Neural progenitor cell (in vitro differentiated cells): ENCODE data around the gene UBE2V1.
"Not testable (repeated sequence)": the region's sequence is repeated elsewhere in the genome, so short reads cannot be mapped to it uniquely, and the experiment has no call there.

ENCODE experiments used
- EZH2 ChIP-seq: fragments of 200-600 bp; sonication (generic); IDR thresholded peaks from 2 replicates; pipeline ENCODE4 v1.6.1; 2017; ENCODE audit warnings: antibody characterized with exemption, mild to moderate bottlenecking, moderate library complexity
- EZH2phosphoT487 ChIP-seq: fragments of 200-600 bp; sonication (generic); IDR thresholded peaks from 2 replicates; pipeline ENCODE4 v1.6.1; 2017; ENCODE audit warnings: antibody characterized with exemption
- TF ChIP-seq, protein P1 (sequence below): fragments of 200-600 bp; sonication (generic); IDR thresholded peaks from 2 replicates; pipeline ENCODE4 v1.5.1; 2017; ENCODE audit warnings: antibody characterized with exemption, mild to moderate bottlenecking

DNA sequence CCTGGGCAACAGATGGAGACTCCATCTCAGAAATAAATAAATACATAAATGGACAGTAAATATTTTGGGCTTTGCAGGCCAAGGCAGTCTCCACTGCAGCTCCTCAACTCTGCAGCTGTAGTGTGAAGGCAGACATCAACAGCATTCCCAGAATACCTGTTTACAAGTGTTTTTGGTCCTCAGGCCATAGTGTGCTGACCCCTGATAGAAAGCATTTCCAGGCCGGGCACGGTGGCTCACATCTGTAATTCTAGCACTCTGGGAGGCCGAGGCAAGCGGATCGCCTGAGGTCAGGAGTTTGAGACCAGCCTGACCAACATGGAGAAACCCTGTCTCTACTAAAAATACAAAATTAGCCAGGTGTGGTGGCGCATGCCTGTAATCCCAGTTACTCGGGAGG lies 22.2 kb upstream of the UBE2V1 start:
- TF ChIP-seq, protein P1, sequence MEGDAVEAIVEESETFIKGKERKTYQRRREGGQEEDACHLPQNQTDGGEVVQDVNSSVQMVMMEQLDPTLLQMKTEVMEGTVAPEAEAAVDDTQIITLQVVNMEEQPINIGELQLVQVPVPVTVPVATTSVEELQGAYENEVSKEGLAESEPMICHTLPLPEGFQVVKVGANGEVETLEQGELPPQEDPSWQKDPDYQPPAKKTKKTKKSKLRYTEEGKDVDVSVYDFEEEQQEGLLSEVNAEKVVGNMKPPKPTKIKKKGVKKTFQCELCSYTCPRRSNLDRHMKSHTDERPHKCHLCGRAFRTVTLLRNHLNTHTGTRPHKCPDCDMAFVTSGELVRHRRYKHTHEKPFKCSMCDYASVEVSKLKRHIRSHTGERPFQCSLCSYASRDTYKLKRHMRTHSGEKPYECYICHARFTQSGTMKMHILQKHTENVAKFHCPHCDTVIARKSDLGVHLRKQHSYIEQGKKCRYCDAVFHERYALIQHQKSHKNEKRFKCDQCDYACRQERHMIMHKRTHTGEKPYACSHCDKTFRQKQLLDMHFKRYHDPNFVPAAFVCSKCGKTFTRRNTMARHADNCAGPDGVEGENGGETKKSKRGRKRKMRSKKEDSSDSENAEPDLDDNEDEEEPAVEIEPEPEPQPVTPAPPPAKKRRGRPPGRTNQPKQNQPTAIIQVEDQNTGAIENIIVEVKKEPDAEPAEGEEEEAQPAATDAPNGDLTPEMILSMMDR = not testable (repeated sequence)
- TF ChIP-seq EZH2, EZH2phosphoT487: not testable (repeated sequence)
